ENCODE data around the gene RHPN2.

DNA sequence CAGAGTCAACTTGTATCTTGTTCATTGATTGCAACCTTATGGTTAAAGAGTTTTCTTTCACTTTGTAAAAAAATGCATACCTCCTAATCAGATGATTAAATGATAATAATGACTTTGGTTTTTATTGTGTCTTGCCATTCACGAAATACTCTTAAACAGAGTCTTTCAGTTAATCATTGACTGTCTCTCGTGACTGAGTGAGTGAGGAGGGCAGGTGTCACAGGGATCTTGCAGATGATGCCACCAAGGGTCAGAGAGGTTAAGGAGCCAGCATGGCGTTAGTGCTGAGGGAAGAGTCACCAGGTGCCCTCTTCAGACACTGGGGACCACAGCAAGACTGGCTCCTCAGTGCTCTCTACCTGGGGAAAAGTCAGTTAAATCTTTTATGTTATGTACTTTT, 24.3 kb upstream of the RHPN2 start:
- TF ChIP-seq, protein P1, sequence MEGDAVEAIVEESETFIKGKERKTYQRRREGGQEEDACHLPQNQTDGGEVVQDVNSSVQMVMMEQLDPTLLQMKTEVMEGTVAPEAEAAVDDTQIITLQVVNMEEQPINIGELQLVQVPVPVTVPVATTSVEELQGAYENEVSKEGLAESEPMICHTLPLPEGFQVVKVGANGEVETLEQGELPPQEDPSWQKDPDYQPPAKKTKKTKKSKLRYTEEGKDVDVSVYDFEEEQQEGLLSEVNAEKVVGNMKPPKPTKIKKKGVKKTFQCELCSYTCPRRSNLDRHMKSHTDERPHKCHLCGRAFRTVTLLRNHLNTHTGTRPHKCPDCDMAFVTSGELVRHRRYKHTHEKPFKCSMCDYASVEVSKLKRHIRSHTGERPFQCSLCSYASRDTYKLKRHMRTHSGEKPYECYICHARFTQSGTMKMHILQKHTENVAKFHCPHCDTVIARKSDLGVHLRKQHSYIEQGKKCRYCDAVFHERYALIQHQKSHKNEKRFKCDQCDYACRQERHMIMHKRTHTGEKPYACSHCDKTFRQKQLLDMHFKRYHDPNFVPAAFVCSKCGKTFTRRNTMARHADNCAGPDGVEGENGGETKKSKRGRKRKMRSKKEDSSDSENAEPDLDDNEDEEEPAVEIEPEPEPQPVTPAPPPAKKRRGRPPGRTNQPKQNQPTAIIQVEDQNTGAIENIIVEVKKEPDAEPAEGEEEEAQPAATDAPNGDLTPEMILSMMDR (conservative IDR thresholded peaks at IDR 0.05; ENCODE audit: low read length) = no peak
- TF ChIP-seq EZH2phosphoT487 (IDR thresholded peaks at IDR 0.05; ENCODE audit: borderline replicate concordance) = no peak

Data from Loucy (cell line).